Amygdala (tissue), 56 donors: ENCODE results near the gene SLC6A7.
A peak's percentile ranks its signal among the peaks of the same experiment; 100 is the strongest.
"Not testable (repeated sequence)": the region's sequence is repeated elsewhere in the genome, so short reads cannot be mapped to it uniquely, and the experiment has no call there.

Experiments
- DNase-seq, 56 donors: peaks; one replicate each; lab custom pipeline; 2025; lab: John Stamatoyannopoulos, UW

The SLC6A7 gene

GRCh38 chr5:150214289-150214688, 24.4 kb downstream of the SLC6A7 start:
- DNase-seq, result no peak

DNA sequence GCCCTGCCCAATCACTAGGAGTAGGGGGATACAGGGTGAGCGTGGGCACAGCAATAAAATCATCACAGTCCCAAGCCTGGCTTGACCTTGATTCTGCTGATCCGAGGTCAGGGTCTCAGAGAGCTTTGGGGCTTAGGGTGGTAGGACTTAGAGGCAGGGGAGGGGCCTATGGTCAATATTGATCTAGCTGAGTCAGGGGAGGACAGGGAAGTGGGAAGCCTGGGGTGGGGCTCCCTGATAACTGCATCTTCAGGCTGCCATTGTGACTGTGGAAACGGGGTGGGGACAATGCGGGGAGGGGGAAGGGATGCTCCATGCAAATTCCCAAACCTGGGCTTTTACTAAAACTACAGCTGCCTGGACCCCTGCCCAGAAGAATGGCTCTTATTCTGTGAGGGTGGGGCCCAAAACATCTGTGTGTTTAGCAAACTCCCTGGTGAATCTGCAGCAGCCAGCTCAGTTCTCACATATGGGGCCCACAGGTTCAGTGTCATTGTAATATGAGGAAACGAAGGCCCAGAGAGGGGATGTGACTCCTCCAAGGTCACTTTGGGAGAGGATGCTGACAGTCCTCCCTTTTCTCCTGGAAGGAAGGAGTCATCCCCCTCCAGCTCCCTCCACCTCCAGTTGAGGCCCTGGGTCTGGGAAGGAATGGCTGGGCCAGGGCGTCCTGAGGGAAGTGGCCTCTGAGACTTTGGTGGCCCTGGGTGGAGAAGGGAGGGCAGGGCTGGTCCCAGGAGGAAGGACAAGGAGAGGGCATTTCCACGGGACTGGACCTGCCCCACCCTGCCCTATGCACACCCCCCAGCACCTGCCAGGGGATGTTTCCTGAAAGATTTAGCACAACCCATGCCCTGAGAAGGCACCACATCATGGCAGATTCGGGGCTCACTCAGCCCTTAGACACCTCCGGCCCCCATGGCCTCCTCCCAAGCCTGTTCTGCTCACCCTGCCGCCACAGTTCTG, 26.4 kb downstream of the SLC6A7 start:
- DNase-seq, result no peak

DNA sequence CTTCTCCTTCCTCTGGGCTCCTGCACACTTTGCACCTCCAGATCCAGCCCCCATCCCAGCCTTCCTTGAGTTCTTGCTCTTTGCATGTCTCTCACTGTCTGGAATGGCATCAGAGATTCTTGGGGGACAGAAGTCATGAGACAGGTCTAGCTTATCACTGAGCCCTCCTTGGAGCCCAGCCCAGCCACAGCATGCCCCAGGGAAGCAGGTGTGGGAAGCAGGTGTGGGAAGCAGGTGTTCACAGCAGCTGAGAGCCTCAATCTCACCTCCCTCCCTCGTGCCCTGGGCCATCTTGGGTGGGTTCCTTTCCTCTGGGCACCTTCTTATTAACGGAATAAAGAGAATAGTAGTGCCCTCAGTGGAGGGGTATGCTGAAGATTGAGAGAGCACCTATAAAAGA, 27.2 kb downstream of the SLC6A7 start:
- DNase-seq, result no peak

DNA sequence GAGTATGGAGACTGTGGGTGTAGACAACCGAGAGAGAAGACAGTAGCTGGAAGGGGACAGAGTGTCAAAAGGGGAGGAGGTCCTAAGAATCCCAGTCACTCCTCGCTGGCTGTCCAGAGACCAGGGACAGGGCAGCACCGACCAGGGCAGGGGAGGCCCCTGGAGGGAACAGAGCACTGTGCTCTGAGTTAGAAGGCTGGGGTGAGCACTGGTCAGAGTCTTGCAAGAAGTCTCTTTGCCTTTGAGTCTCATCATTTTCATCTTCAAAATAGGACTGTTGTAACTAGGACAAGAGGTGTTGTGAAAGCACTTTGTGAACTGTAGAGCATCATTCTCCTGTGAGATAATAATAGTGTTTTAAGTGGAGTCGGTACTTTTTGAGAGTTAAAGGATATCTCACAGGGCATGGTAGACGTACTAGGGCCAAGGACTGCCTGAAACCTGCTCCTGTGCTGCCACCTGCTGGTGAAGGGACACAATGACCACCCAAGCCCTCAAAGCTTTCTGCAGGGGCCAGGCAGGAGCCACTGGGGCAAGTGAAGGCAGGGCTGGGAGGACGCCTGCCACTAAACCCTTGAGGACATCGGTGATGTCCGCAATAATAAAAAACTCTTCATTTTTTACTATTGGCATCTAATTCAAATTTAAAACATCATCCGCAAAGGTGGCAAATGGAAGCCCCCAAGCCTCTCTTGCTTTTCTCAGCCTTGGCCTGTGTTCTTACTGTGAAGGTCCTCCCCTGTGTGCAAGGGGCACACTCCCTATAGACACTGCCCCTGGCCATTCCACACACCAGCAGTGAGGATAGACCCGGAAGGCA, 28.2 kb downstream of the SLC6A7 start:
- peak in 55 of 56 donors; percentile 15 to 87 (median 58) for DNase-seq

DNA sequence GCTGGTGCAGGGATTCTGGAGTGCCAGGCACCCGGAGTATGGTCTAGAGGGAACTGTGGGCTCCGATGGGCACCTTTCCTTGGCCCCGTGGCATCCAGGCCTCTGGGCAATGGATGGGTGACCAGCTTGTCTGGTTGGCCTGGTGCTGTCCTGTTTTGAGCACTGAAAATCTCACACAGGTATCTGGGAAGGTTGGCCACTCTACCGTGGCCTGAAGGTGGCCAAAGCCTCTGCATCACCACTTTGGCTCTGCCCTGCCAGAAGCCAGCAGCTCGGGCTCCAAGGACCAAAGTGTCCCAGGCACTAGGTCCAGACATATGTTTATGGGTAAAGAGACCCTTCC, 28.8 kb downstream of the SLC6A7 start:
- no peak for DNase-seq

GRCh38 chr5:150219142-150219541, 29.3 kb downstream of the SLC6A7 start:
- peak in 2 of 56 donors; percentile 6 to 20 for DNase-seq

- DNase-seq, result no peak
Measured at GRCh38 chr5:150219861-150220260, 30.0 kb downstream of the SLC6A7 start.

DNA sequence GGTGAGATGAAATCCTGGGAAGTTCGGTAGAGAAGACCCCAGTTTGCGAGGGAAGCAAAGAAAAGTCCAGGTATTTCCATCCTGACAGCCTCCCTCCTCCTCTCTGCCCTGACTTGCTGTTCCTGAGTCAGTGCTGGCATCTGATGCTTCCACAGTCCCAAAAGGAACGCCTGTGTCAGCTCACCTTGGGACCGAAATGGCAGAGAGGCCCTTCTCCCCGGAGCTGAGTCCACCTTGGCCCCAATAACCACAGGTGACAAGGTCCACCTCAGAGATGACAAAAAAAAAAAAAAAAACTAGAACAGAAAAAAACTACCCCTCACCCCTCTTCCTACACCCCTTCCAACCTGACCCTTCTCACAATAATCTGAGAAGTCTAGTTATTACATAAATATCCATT, 31.6 kb downstream of the SLC6A7 start:
- no peak for DNase-seq

GRCh38 chr5:150222906-150223305, 33.0 kb downstream of the SLC6A7 start:
- peak in 1 of 56 donors; percentile 6 for DNase-seq

GRCh38 chr5:150223474-150223873, 33.6 kb downstream of the SLC6A7 start:
- no peak for DNase-seq

DNA sequence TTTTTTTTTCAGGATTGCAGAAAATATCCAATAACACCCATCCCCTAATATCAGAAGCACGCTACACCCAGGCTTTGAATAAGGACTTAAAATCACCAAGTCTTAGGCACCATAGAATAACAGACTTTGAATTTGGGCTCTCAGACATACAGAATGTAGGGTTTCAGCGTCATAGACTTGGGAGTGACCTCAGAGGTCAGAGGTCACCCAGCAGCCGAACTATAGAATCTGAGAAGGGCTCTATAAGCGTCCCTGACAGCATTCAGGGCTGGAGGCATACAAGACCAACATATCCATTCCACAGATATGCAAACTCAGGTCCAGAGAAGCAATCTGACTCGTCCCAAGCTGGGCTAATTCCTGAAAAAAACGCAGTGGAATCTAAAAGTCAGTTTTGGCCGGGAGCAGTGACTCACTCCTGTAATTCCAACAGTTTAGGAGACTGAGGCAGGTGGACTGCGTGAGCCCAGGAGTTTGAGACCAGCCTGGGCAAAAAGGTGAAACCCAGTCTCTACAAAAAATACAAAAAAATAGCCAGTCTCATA, 34.7 kb downstream of the SLC6A7 start:
- DNase-seq, result no peak

DNA sequence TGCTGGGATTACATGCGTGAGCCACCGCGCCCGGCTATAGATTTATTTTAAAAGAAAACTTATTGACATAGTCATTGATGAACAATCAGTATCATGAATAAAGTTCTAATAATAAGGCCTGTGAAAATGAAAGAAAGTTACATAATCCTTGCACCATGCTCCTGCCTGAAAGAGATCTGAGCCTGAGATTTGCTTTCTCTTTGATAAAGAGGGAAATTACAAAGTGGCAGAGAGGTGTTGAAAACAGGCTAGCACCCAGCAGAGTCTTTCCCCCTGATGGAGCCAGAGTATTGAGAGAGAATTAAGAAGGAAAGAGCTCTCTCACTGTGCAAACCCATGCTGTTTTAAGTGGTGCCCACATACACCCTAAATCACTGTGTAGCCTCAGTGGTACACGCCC, 37.2 kb downstream of the SLC6A7 start:
- no peak for DNase-seq

DNA sequence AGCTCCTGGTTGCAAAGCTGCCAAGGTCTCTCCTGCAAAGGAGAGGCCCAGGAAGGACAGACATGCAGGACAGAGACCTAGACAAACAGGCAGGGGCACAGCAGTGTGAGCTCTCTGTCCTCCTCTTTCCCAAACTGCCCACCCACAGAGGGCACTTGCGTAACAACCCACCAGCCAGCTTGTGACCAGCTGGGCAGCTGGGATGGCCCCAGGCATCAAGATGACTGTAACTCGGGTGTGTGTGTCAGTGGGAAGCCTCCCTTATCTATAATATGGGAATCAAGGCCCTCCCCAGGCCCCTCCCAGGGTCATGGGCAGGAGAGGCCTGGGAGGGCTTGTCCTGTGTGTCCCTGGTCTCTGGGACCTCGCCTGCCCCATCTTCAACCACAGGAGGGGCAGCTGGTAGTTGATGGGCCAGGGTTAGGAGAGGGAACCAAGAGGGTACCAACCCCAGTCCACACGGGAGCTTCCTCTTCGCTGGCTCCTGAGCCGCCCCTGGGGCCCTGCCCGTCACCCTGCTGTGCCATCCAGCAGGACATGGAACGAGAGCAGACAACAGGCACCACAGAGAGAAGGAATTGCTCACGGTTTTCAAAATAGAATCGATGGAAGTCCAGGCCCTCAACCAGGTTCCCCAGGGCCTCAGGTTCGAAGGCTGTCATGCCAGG, 37.9 kb downstream of the SLC6A7 start:
- DNase-seq, result no peak

DNA sequence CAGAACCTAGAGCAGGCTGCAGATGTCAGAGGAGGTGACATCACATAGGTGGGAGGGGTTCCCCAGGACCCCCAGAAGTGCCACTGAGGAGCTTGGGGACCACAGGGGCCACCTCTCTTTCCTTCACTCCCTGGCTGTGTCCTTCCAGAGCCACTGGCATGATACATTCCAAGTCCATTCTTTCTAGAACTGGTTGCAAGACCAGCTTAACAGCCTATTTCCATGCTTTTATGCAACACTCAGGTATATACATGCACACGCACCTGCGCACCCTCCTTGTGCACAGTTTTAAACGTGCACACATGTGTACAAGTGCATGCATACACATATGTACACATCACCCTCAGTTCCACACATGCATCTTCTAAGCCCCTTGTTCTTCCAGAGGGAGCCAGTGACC, 39.7 kb downstream of the SLC6A7 start:
- no peak for DNase-seq

DNA sequence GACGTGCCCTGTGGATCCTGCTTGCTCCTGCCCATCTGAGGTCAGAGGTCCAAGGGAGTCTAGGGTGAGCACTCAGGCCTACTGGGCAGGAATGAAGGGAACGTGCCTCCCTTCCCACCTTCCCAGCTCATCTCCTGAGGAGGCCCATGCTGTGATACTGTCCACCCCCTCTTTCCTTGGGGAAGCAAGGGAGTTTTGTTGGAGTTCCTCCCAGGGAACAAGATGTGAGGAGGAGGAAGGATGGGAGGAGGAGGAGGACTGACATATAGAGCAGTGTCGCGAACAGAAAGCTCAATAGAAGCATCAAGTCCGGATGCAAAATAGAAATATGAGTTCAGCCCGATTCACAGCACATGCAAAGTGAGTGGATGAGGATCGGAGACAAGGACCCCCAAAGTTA, 41.0 kb downstream of the SLC6A7 start:
- peak in 2 of 56 donors; percentile 23 to 33 for DNase-seq

DNA sequence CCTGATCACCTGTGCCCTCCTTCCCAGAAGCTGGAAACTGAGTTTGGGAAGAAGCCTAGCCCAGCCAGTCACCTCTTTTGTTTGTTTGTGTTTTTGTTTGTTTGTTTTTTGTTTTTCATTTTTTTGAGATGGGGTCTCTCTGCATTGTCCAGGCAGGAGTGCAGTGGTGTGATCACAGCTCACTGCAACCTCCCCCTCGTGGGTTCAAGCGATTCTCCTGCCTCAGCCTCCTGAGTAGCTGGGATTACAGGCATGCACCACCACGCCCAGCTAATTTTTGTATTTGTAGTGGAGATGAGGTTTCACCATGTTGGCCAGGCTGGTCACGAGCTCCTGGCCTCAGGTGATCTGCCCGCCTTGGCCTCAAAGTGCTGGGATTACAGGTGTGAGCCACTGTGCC, 43.8 kb downstream of the SLC6A7 start:
- not testable (repeated sequence) for DNase-seq

DNA sequence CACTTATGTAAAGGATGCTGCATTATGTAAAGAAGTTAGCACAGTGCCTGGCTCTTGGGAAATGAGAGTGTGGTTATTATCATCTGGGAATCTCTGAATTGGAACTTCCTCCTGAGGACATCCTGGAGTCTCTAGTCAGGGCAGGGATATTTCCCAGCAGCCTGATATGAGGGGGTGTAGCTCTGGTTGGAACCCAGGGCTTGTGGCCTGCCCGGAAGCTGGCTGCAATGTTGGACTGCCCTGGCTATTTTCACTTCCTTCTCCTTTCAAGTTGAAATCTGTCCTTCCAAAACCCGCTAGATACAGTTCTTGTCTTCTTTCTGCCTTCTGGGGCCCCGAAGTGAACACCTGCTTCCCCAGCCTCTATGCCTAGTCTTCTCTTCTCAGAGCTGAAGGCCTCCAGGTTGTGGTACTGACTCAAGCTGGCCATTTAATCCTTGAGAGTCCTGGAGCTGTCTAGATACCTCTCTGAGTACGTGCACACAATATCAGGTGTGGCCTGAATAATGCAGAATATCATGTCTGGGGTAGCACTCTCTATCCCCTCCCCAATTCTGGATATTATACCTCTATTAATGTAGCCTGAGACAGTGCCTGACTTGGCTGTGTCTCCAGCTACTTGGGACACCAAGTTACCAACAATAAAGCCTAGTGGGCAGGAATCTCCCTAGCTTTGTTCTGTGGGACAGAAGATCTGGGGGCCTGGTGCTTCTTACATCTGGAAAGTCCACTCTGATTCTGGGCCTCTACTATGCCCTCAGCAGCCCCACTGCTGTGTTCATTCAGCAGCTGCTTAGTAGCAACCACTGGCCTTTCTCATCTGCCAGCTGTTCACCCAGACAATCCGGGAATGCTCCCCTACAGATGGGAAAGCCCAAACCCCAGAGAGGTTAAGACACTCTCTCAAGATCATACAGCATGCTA, 45.0 kb downstream of the SLC6A7 start:
- peak in 2 of 56 donors; percentile 9 to 17 for DNase-seq

- DNase-seq, result no peak
Measured at GRCh38 chr5:150235500-150235854, 45.6 kb downstream of the SLC6A7 start.

GRCh38 chr5:150236313-150236712, 46.5 kb downstream of the SLC6A7 start:
- DNase-seq, result no peak
